Progenitor cell of endocrine pancreas (in vitro differentiated cells): ENCODE data around the gene NXPH2. TPM values are rescaled to one million over a fixed set of nuclear protein-coding genes. Genes with fewer than 3 reads are reported as not detected.
A peak's percentile ranks its signal among the peaks of the same experiment; 100 is the strongest.

Source experiments
- DNase-seq: peaks from one replicate; pipeline ENCODE4 v3.0.0; 2021; ENCODE audit warnings: low spot score; ENCODE audit not compliant: unreplicated experiment
- H3K27ac Mint-ChIP-seq: 2 replicates; pipeline ENCODE4 v1.8.0; 2021; ENCODE audit warnings: mild to moderate bottlenecking, moderate library complexity, mixed read lengths
- H3K27me3 Mint-ChIP-seq: 2 replicates; pipeline ENCODE4 v1.8.0; 2021; ENCODE audit warnings: mixed read lengths
- H3K36me3 Mint-ChIP-seq: 2 replicates; pipeline ENCODE4 v1.8.0; 2022; ENCODE audit warnings: mixed read lengths; ENCODE audit not compliant: insufficient read depth
- H3K4me1 Mint-ChIP-seq: 2 replicates; pipeline ENCODE4 v1.8.0; 2021; ENCODE audit warnings: low read depth, mixed read lengths
- H3K4me3 Mint-ChIP-seq: 2 replicates; pipeline ENCODE4 v1.8.0; 2021; ENCODE audit warnings: low read depth, mild to moderate bottlenecking, moderate library complexity, mixed read lengths
- H3K9me3 Mint-ChIP-seq: 2 replicates; pipeline ENCODE4 v1.8.0; 2021; ENCODE audit warnings: low read depth, mixed read lengths
- CTCF ChIP-seq: fragments of 200-600 bp; sonication (generic); IDR thresholded peaks from one replicate; pipeline ENCODE4 v1.5.0; 2021; ENCODE audit warnings: antibody characterized with exemption, mild to moderate bottlenecking; ENCODE audit not compliant: unreplicated experiment
- total RNA-seq: library from RNA; stranded (reverse); gene quantifications from 2 replicates; pipeline ENCODE4 v1.2.1, GENCODE V29; 2021

The NXPH2 gene
- total RNA-seq, 1 donor from 2014 or later = 5.3 TPM

DNA sequence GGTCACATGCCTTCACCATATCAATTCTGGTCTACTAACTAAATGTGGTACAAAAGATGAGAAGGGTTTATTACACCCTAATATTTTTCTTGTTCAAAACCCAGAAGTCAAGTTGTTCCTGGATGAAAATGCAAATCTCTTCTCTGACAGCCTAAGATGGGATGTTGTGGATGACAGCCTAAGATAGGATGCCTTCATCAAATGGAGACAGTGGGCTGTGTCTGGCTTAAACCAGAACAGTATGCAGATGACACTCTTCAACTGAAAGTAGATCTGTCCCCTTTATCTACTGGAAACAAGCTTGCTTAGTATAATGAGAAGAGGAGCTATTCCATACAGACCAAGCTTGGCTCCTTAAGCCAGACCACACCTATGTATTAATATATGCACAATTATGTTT lies 17.7 kb downstream of the NXPH2 start:
- Mint-ChIP-seq H3K9me3 (no peaks in the 10 kb centered on the region), H3K36me3 (no peaks in the 10 kb centered on the region), H3K4me3 (no peak overlapping the region), H3K4me1 (no peaks in the 10 kb centered on the region), H3K27ac (no peak overlapping the region), H3K27me3 (no peaks in the 10 kb centered on the region)
- no peak for DNase-seq
- TF ChIP-seq CTCF = no peak

DNA sequence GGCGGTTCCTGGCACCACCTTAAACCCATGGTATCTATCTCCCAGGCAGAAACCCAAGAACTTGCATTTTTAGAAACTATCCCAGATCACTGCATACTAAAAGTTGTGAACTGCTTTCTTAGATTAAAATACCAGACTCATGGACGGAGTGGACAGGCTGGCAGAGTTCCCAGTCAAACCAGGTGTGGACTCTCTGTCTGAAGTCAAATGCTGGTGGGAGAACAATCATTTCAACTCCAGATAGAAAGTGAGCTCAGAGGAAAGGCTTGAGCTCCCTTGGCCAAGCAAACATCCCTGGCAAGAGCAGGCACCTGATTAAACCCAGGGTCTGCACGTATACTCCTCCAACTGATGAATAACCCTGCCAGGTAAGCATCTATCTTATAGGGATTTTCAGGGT lies 19.5 kb downstream of the NXPH2 start:
- no peak overlapping the region for H3K4me3 Mint-ChIP-seq

DNA sequence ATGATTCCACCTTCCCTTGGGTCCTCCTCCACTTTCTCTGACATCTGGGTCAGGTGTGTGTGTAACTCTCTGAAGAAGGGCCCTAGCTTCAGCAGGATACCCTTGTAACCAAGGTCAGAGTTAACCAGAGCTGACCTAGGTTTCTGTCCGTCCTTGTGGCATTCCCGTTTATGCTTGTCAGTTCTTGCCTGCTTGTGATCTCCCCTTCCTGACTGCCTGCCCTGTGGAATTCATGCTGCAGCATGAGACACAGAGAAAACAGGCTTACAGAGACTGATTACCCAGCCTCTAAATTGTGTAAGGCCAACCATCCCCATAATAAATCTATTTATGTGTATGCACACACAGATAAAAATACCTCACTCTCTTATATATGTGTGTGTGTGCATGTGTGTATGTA lies 22.8 kb downstream of the NXPH2 start:
- Mint-ChIP-seq H3K27me3 (no peaks in the 10 kb centered on the region), H3K9me3 (peaks cover 10% of the 10 kb centered on the region), H3K27ac (no peak overlapping the region), H3K4me3 (no peak overlapping the region), H3K36me3 (peaks cover 7% of the 10 kb centered on the region), H3K4me1 (no peaks in the 10 kb centered on the region)
- no peak for TF ChIP-seq CTCF
- DNase-seq = no peak

More for the DNA sequence above, 19.5 kb downstream of the NXPH2 start:
- TF ChIP-seq CTCF = no peak
- Mint-ChIP-seq H3K4me1 (no peaks in the 10 kb centered on the region), H3K9me3 (no peaks in the 10 kb centered on the region), H3K27me3 (no peaks in the 10 kb centered on the region), H3K27ac (no peak overlapping the region), H3K36me3 (no peaks in the 10 kb centered on the region)
- DNase-seq = no peak

DNA sequence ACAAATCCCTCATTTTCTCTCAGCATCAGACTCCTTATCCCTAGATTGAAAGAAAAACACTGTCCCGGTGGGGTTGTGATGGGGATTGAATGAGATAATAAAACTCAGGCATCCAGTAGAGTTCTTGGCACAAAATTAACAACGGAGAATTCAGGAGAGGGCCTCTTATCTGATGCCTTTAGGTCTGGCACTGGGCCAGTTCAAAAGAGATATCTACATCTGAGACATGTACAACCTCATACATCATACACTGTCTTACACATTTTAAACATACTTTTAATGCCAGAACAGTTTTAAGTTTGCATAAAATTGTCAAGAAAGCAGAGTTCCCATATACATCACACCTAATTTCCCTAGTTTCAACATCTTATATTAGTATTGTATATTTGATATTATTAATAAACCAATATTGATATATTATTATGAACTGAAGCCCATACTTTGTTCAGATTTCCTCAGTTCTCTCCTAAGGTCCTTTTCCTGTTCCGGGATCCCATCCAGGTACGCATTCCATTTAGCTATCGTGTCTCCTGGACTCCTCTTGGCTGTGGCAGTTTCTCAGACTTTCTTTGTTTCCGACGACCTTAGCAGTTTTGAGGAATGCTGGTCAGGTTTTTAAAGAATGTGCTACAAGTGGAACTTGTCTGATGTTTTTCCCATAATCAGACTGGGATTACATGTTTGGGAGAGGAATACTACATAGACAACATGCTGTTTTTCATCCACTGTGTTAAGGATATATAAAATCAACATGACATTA lies 27.8 kb downstream of the NXPH2 start:
- peaks cover 2% of the 10 kb centered on the region for H3K4me1 Mint-ChIP-seq
- H3K9me3 Mint-ChIP-seq = peaks cover 10% of the 10 kb centered on the region
- no peaks in the 10 kb centered on the region for H3K27me3 Mint-ChIP-seq
- peaks cover 7% of the 10 kb centered on the region for H3K36me3 Mint-ChIP-seq
- peak overlapping the region; percentile 39 for H3K27ac Mint-ChIP-seq
- H3K4me3 Mint-ChIP-seq = no peak overlapping the region
- no peak for DNase-seq
- TF ChIP-seq CTCF = no peak

DNA sequence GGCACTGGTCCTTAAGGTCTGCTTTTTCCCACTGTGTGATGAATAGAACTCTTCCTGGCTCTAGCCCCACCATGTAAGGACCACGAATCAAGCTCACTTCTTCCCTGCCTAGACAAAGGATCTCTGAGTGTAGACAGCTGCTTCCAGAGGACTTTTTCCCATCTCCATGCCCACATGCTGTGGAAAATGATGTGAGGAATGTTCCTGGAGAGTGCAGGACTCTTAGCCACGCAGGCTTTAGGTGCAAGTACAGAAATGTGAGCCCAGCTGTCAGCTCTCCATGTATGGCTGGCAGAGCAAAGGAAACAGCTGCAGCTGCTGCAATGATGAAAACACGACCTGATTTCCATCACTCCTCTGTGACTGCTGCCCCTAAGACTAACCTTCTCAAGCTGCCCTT lies 35.5 kb downstream of the NXPH2 start:
- no peak overlapping the region for H3K4me3 Mint-ChIP-seq
- no peaks in the 10 kb centered on the region for H3K36me3 Mint-ChIP-seq
- no peak for TF ChIP-seq CTCF
- H3K27ac Mint-ChIP-seq = peak overlapping the region; percentile 19
- no peaks in the 10 kb centered on the region for H3K9me3 Mint-ChIP-seq
- peaks cover 9% of the 10 kb centered on the region for H3K4me1 Mint-ChIP-seq
- no peak for DNase-seq
- H3K27me3 Mint-ChIP-seq = no peaks in the 10 kb centered on the region
